ENCODE data around the gene SLC30A10. TPM values are rescaled to one million over a fixed set of nuclear protein-coding genes. Genes with fewer than 3 reads are reported as not detected.
"Not testable (repeated sequence)": the region's sequence is repeated elsewhere in the genome, so short reads cannot be mapped to it uniquely, and the experiment has no call there.

The SLC30A10 gene
- total and polyA plus RNA-seq, 7 experiments from 2014 or later, result not detected

- ATAC-seq; H3K27ac ChIP-seq (ENCODE audit: low read depth, low read length); H3K4me1 Mint-ChIP-seq; H3K27ac Mint-ChIP-seq; H3K4me1 ChIP-seq (ENCODE audit: control insufficient read depth in 2 of 2, insufficient read depth in 2 of 2, low read length in 2 of 2); H3K4me3 ChIP-seq (ENCODE audit: low read length); H3K27me3 ChIP-seq (ENCODE audit: control insufficient read depth in 2 of 2, insufficient read depth in 2 of 2, low read length in 2 of 2); H3K4me3 Mint-ChIP-seq; H3K36me3 ChIP-seq (ENCODE audit: control insufficient read depth in 2 of 3, insufficient read depth in 3 of 3, low read length in 3 of 3); H3K36me3 Mint-ChIP-seq; POLR2A ChIA-PET; H3K9me3 ChIP-seq (ENCODE audit: control insufficient read depth in 2 of 3, low read length in 3 of 3); intact Hi-C loops (cut with micrococcal nuclease); CTCF ChIA-PET; DNase-seq: not testable (repeated sequence)
- H3K27me3 Mint-ChIP-seq, result peaks cover 0 to 16% (median 0%) of the 10 kb centered on the region in 5 donors
- peaks cover 0 to 11% (median 0%) of the 10 kb centered on the region in 11 donors for H3K9me3 Mint-ChIP-seq
Measured at GRCh38 chr1:219872538-219872937, 55.8 kb downstream of the SLC30A10 start.

- ATAC-seq (no peak), DNase-seq (no peak)
- Histone ChIP-seq H3K4me1 (ENCODE audit: control insufficient read depth in 2 of 2, insufficient read depth in 2 of 2, low read length in 2 of 2) (no peaks in the 10 kb centered on the region), H3K27ac (ENCODE audit: low read depth, low read length) (no peak overlapping the region), H3K27me3 (ENCODE audit: control insufficient read depth in 2 of 2, insufficient read depth in 2 of 2, low read length in 2 of 2) (no peaks in the 10 kb centered on the region), H3K9me3 (ENCODE audit: control insufficient read depth in 2 of 3, low read length in 3 of 3) (no peaks in the 10 kb centered on the region), H3K4me3 (ENCODE audit: low read length) (no peak overlapping the region), H3K36me3 (ENCODE audit: control insufficient read depth in 2 of 3, insufficient read depth in 3 of 3, low read length in 3 of 3) (no peaks in the 10 kb centered on the region)
- Mint-ChIP-seq H3K27ac (no peak overlapping the region), H3K4me1 (no peaks in the 10 kb centered on the region), H3K27me3 (peaks cover 0 to 14% (median 0%) of the 10 kb centered on the region in 5 donors), H3K4me3 (no peak overlapping the region), H3K36me3 (no peaks in the 10 kb centered on the region), H3K9me3 (peaks cover 0 to 11% (median 0%) of the 10 kb centered on the region in 11 donors)
- intact Hi-C loops (cut with micrococcal nuclease), result no loop called here
- CTCF ChIA-PET, result no interaction called here
- POLR2A ChIA-PET, result no interaction called here
Measured at GRCh38 chr1:219871427-219872057, 56.8 kb downstream of the SLC30A10 start.

GRCh38 chr1:219868615-219869014, 59.7 kb downstream of the SLC30A10 start:
- H3K4me1 Mint-ChIP-seq; DNase-seq; H3K9me3 ChIP-seq (ENCODE audit: control insufficient read depth in 2 of 3, low read length in 3 of 3); intact Hi-C loops (cut with micrococcal nuclease); H3K4me3 Mint-ChIP-seq; H3K4me1 ChIP-seq (ENCODE audit: control insufficient read depth in 2 of 2, insufficient read depth in 2 of 2, low read length in 2 of 2); H3K27me3 Mint-ChIP-seq; H3K36me3 ChIP-seq (ENCODE audit: control insufficient read depth in 2 of 3, insufficient read depth in 3 of 3, low read length in 3 of 3); ATAC-seq; POLR2A ChIA-PET; H3K27ac Mint-ChIP-seq; CTCF ChIA-PET; H3K27ac ChIP-seq (ENCODE audit: low read depth, low read length); H3K27me3 ChIP-seq (ENCODE audit: control insufficient read depth in 2 of 2, insufficient read depth in 2 of 2, low read length in 2 of 2); H3K4me3 ChIP-seq (ENCODE audit: low read length); H3K36me3 Mint-ChIP-seq: not testable (repeated sequence)
- H3K9me3 Mint-ChIP-seq, result peaks cover 0 to 11% (median 1%) of the 10 kb centered on the region in 11 donors

Other genes with a start within 250 kb of the SLC30A10 start
- 100 to 1,000 TPM in 1 of 5 experiments, 10 to 100 TPM in 4; 39.2 to 130 (median 93.6) TPM for gene EPRS1, start 117.9 kb upstream of the SLC30A10 start, total RNA-seq
- gene EPRS1, start 117.9 kb upstream of the SLC30A10 start, polyA plus RNA-seq, result 10 to 100 TPM; 46.0 to 47.1 TPM
- gene BPNT1, start 161.2 kb upstream of the SLC30A10 start, total RNA-seq, result 10 to 100 TPM in 4 of 5 experiments, 1 to 10 TPM in 1; 5.5 to 24.6 (median 15.0) TPM
- 10 to 100 TPM; 20.2 to 25.2 TPM for gene BPNT1, start 161.2 kb upstream of the SLC30A10 start, polyA plus RNA-seq
- gene IARS2, start 165.6 kb upstream of the SLC30A10 start, total RNA-seq, result 10 to 100 TPM; 27.2 to 56.2 (median 43.6) TPM
- 10 to 100 TPM; 58.0 to 85.1 TPM for gene IARS2, start 165.6 kb upstream of the SLC30A10 start, polyA plus RNA-seq

All from naive thymus-derived CD4-positive, alpha-beta T cell (primary cell).